ENCODE measurements around the gene ARHGEF5.

DNA sequence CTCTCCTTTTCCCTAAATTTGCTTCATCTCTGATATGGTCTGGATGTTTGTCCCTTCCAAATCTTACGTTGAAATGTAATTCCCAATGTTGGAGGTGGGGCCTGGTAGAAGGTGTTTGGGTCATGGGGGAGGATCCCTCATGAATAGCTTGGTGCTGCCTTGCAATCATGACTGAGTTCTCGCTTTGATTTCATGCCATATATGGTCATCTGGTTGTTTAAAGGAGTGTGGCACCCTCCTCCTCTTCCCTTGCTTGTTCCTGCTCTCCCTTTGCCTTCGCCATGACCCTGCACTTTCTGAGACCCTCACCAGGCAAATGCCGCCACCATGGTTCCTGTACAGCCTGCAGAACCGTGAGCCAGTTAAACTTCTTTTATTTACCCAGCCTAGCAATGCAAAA is 33.7 kb downstream of the ARHGEF5 start:
- TF ChIP-seq POLR2A (IDR thresholded peaks at IDR 0.05; ENCODE audit: borderline replicate concordance, extremely low read depth, insufficient read depth, insufficient read length) = no peak
- TF ChIP-seq, protein P1, sequence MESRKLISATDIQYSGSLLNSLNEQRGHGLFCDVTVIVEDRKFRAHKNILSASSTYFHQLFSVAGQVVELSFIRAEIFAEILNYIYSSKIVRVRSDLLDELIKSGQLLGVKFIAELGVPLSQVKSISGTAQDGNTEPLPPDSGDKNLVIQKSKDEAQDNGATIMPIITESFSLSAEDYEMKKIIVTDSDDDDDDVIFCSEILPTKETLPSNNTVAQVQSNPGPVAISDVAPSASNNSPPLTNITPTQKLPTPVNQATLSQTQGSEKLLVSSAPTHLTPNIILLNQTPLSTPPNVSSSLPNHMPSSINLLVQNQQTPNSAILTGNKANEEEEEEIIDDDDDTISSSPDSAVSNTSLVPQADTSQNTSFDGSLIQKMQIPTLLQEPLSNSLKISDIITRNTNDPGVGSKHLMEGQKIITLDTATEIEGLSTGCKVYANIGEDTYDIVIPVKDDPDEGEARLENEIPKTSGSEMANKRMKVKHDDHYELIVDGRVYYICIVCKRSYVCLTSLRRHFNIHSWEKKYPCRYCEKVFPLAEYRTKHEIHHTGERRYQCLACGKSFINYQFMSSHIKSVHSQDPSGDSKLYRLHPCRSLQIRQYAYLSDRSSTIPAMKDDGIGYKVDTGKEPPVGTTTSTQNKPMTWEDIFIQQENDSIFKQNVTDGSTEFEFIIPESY (IDR thresholded peaks at IDR 0.05; ENCODE audit: extremely low read depth, insufficient replicate concordance, low read length) = no peak
- TF ChIP-seq, protein P2, sequence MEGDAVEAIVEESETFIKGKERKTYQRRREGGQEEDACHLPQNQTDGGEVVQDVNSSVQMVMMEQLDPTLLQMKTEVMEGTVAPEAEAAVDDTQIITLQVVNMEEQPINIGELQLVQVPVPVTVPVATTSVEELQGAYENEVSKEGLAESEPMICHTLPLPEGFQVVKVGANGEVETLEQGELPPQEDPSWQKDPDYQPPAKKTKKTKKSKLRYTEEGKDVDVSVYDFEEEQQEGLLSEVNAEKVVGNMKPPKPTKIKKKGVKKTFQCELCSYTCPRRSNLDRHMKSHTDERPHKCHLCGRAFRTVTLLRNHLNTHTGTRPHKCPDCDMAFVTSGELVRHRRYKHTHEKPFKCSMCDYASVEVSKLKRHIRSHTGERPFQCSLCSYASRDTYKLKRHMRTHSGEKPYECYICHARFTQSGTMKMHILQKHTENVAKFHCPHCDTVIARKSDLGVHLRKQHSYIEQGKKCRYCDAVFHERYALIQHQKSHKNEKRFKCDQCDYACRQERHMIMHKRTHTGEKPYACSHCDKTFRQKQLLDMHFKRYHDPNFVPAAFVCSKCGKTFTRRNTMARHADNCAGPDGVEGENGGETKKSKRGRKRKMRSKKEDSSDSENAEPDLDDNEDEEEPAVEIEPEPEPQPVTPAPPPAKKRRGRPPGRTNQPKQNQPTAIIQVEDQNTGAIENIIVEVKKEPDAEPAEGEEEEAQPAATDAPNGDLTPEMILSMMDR (IDR thresholded peaks at IDR 0.05 in 2 of 3, conservative IDR thresholded peaks at IDR 0.05 in 1 of 3; ENCODE audit: borderline replicate concordance in 1 of 3, insufficient read depth in 1 of 3, low read depth in 2 of 3, low read length in 2 of 3) = no peak
- no peak for TF ChIP-seq EZH2phosphoT487 (IDR thresholded peaks at IDR 0.05; ENCODE audit: borderline replicate concordance)
- TF ChIP-seq SP1 (IDR thresholded peaks at IDR 0.05; ENCODE audit: low read depth) = no peak
- TF ChIP-seq EZH2 (IDR thresholded peaks at IDR 0.05) = no peak
- TF ChIP-seq POLR2AphosphoS5 (IDR thresholded peaks at IDR 0.05; ENCODE audit: low read depth, low read length) = no peak
- TF ChIP-seq, protein P3, sequence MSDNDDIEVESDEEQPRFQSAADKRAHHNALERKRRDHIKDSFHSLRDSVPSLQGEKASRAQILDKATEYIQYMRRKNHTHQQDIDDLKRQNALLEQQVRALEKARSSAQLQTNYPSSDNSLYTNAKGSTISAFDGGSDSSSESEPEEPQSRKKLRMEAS (IDR thresholded peaks at IDR 0.05) = no peak
- no peak for TF ChIP-seq EGR1 (IDR thresholded peaks at IDR 0.05; ENCODE audit: low read depth)
- TF ChIP-seq JUND (IDR thresholded peaks at IDR 0.05) = no peak
- no peak for TF ChIP-seq RAD21 (IDR thresholded peaks at IDR 0.05; ENCODE audit: low read depth)
- no peak for TF ChIP-seq YY1 (IDR thresholded peaks at IDR 0.05; ENCODE audit: extremely low read depth, insufficient replicate concordance, low read depth, low read length)

Data from HCT116 (cell line).